ENCODE data around the gene IQGAP2. TPM values are rescaled to one million over a fixed set of nuclear protein-coding genes. Genes with fewer than 3 reads are reported as not detected.

The IQGAP2 gene
- polyA plus RNA-seq, 1 donor (not counting 4 experiments of a cell fraction or from before 2014, with no cell fraction given): 0.14 TPM

- H3K9ac ChIP-seq (ENCODE audit: control insufficient read depth, extremely low read depth, insufficient read depth, low read length): no peak overlapping the region
- H3K9me1 ChIP-seq (ENCODE audit: control insufficient read depth, extremely low read depth, insufficient read depth, low read length): no peaks in the 10 kb centered on the region
- no peak overlapping the region for H2AFZ ChIP-seq (ENCODE audit: control insufficient read depth, low read length)
- no peaks in the 10 kb centered on the region for H3K36me3 ChIP-seq (ENCODE audit: control insufficient read depth in 2 of 2, extremely low read depth in 1 of 2, insufficient read depth in 2 of 2, low read length in 2 of 2)
- DNase-seq (ENCODE audit: low read depth, low spot score) (no peak), FAIRE-seq (no peak)
- TF ChIP-seq, protein P1, sequence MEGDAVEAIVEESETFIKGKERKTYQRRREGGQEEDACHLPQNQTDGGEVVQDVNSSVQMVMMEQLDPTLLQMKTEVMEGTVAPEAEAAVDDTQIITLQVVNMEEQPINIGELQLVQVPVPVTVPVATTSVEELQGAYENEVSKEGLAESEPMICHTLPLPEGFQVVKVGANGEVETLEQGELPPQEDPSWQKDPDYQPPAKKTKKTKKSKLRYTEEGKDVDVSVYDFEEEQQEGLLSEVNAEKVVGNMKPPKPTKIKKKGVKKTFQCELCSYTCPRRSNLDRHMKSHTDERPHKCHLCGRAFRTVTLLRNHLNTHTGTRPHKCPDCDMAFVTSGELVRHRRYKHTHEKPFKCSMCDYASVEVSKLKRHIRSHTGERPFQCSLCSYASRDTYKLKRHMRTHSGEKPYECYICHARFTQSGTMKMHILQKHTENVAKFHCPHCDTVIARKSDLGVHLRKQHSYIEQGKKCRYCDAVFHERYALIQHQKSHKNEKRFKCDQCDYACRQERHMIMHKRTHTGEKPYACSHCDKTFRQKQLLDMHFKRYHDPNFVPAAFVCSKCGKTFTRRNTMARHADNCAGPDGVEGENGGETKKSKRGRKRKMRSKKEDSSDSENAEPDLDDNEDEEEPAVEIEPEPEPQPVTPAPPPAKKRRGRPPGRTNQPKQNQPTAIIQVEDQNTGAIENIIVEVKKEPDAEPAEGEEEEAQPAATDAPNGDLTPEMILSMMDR (optimal IDR thresholded peaks at IDR 0.05 in 1 of 3, IDR thresholded peaks at IDR 0.05 in 1 of 3, conservative IDR thresholded peaks at IDR 0.05 in 1 of 3; ENCODE audit: extremely low read depth in 1 of 3, insufficient read depth in 2 of 3, low read length in 3 of 3): no peak
- TF ChIP-seq EZH2 (IDR thresholded peaks at IDR 0.05; ENCODE audit: low read length): no peak
- no peaks in the 10 kb centered on the region for H4K20me1 ChIP-seq (ENCODE audit: control insufficient read depth, extremely low read depth, insufficient read depth, low read length)
- H3K4me1 ChIP-seq (ENCODE audit: control insufficient read depth, extremely low read depth, insufficient read depth, low read length): no peaks in the 10 kb centered on the region
- H3K4me2 ChIP-seq (ENCODE audit: control insufficient read depth, extremely low read depth, insufficient read depth, low read depth, low read length): no peak overlapping the region
- H3K79me2 ChIP-seq (ENCODE audit: control insufficient read depth, insufficient read depth, low read length): no peaks in the 10 kb centered on the region
- H3K27ac ChIP-seq (ENCODE audit: control insufficient read depth, insufficient read depth, low read length): no peak overlapping the region
- dilution Hi-C loops (cut with MboI; ENCODE audit: extremely low pct_ligation_motif_present, low sequenced_read_pairs): no loop called here
- H3K9me3 ChIP-seq (ENCODE audit: control insufficient read depth, low read depth, low read length): no peaks in the 10 kb centered on the region
- no peaks in the 10 kb centered on the region for H3K27me3 ChIP-seq (ENCODE audit: control insufficient read depth, extremely low read depth, insufficient read depth, low read length)
- no peak overlapping the region for H3K4me3 ChIP-seq (ENCODE audit: control insufficient read depth in 2 of 3, extremely low read depth in 1 of 3, insufficient read depth in 2 of 3, low read depth in 1 of 3, low read length in 3 of 3)
Observed at GRCh38 chr5:76610196-76610595, 207.1 kb downstream of the IQGAP2 start.

GRCh38 chr5:76612942-76613341, 209.9 kb downstream of the IQGAP2 start:
- no peaks in the 10 kb centered on the region for H3K27me3 ChIP-seq (ENCODE audit: control insufficient read depth, extremely low read depth, insufficient read depth, low read length)
- TF ChIP-seq, protein P1 (optimal IDR thresholded peaks at IDR 0.05 in 1 of 3, IDR thresholded peaks at IDR 0.05 in 1 of 3, conservative IDR thresholded peaks at IDR 0.05 in 1 of 3; ENCODE audit: extremely low read depth in 1 of 3, insufficient read depth in 2 of 3, low read length in 3 of 3): no peak
- TF ChIP-seq EZH2 (IDR thresholded peaks at IDR 0.05; ENCODE audit: low read length): no peak
- H3K36me3 ChIP-seq (ENCODE audit: control insufficient read depth in 2 of 2, extremely low read depth in 1 of 2, insufficient read depth in 2 of 2, low read length in 2 of 2): no peaks in the 10 kb centered on the region
- H3K4me1 ChIP-seq (ENCODE audit: control insufficient read depth, extremely low read depth, insufficient read depth, low read length): no peaks in the 10 kb centered on the region
- no peaks in the 10 kb centered on the region for H3K9me1 ChIP-seq (ENCODE audit: control insufficient read depth, extremely low read depth, insufficient read depth, low read length)
- H3K4me2 ChIP-seq (ENCODE audit: control insufficient read depth, extremely low read depth, insufficient read depth, low read depth, low read length): no peak overlapping the region
- no peak for DNase-seq (ENCODE audit: low read depth, low spot score)
- dilution Hi-C loops (cut with MboI; ENCODE audit: extremely low pct_ligation_motif_present, low sequenced_read_pairs): no loop called here
- no peaks in the 10 kb centered on the region for H3K79me2 ChIP-seq (ENCODE audit: control insufficient read depth, insufficient read depth, low read length)
- no peak for FAIRE-seq
- H3K9me3 ChIP-seq (ENCODE audit: control insufficient read depth, low read depth, low read length): no peaks in the 10 kb centered on the region
- no peak overlapping the region for H2AFZ ChIP-seq (ENCODE audit: control insufficient read depth, low read length)
- no peak overlapping the region for H3K9ac ChIP-seq (ENCODE audit: control insufficient read depth, extremely low read depth, insufficient read depth, low read length)
- H3K27ac ChIP-seq (ENCODE audit: control insufficient read depth, insufficient read depth, low read length): no peak overlapping the region
- H4K20me1 ChIP-seq (ENCODE audit: control insufficient read depth, extremely low read depth, insufficient read depth, low read length): no peaks in the 10 kb centered on the region
- H3K4me3 ChIP-seq (ENCODE audit: control insufficient read depth in 2 of 3, extremely low read depth in 1 of 3, insufficient read depth in 2 of 3, low read depth in 1 of 3, low read length in 3 of 3): no peak overlapping the region

Data from keratinocyte (primary cell).